ENCODE data around the gene NLRP6.

DNA sequence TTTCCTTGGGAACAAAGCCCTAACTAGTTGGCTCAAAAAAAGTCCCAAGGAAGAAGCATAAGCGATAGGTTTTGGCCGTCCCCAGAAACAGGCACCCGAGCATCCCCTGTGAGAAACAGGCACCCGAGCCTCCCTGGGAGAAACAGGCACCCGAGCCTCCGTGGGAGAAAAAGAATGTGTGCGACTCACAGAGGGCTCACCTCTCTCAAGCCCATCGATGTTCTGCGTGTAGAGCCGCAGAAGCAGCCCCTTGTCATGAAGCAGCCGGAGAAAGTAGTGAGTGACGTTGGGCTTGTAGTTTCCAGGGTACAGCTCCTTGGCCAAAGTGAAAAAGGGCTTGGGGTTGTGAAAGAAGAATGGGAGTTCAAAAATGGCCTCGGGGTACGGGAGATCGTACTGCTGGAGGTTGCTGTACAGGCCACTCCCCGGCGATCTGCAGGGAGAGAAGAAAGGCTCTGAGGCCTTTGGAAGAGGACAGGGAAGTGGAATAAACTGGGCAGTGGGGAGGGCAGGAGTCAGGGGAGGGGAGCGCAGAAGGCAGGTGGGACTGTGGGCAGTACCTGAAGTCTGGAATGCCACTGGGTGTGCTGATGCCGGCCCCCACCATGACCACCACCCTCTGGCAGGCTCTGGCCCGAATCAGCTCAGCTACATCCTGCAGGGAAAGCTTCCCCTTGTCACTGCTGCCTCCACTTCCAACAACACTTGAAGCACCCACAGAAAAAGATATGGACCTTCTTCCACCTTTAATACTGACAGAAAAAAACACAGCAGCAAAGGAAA lies 45.2 kb upstream of the NLRP6 start:
- TF ChIP-seq, protein P1, sequence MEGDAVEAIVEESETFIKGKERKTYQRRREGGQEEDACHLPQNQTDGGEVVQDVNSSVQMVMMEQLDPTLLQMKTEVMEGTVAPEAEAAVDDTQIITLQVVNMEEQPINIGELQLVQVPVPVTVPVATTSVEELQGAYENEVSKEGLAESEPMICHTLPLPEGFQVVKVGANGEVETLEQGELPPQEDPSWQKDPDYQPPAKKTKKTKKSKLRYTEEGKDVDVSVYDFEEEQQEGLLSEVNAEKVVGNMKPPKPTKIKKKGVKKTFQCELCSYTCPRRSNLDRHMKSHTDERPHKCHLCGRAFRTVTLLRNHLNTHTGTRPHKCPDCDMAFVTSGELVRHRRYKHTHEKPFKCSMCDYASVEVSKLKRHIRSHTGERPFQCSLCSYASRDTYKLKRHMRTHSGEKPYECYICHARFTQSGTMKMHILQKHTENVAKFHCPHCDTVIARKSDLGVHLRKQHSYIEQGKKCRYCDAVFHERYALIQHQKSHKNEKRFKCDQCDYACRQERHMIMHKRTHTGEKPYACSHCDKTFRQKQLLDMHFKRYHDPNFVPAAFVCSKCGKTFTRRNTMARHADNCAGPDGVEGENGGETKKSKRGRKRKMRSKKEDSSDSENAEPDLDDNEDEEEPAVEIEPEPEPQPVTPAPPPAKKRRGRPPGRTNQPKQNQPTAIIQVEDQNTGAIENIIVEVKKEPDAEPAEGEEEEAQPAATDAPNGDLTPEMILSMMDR (conservative IDR thresholded peaks at IDR 0.05; ENCODE audit: low read length), result no peak
- TF ChIP-seq EZH2phosphoT487 (IDR thresholded peaks at IDR 0.05; ENCODE audit: borderline replicate concordance, low read depth, low read length), result no peak

Measured in OCI-LY7 (cell line).